ENCODE results near the gene MAGEA4. TPM values are rescaled to one million over a fixed set of nuclear protein-coding genes. Genes with fewer than 3 reads are reported as not detected.
A peak's percentile ranks its signal among the peaks of the same experiment; 100 is the strongest.
"Not testable (repeated sequence)": the region's sequence is repeated elsewhere in the genome, so short reads cannot be mapped to it uniquely, and the experiment has no call there.

Gene MAGEA4
- total RNA-seq, 6 experiments from 2014 or later = not detected

GRCh38 chrX:151899622-151900021 lies 13.1 kb upstream of the MAGEA4 start:
- H3K36me3 Mint-ChIP-seq (ENCODE audit: low read depth) = no peaks in the 10 kb centered on the region
- no peak overlapping the region for H3K27ac Mint-ChIP-seq
- H3K4me1 Mint-ChIP-seq (ENCODE audit: low read depth) = peaks cover 22% of the 10 kb centered on the region; the same call in 1 of the 2 replicates
- TF ChIP-seq CTCF (IDR thresholded peaks at IDR 0.05) = no peak
- no peak for DNase-seq
- H3K27me3 Mint-ChIP-seq (ENCODE audit: insufficient read depth) = no peaks in the 10 kb centered on the region; the same call in 1 of the 2 replicates
- H3K4me3 Mint-ChIP-seq = no peak overlapping the region; the same call in 1 of the 2 replicates
- H3K9me3 Mint-ChIP-seq = no peaks in the 10 kb centered on the region

GRCh38 chrX:151901826-151902225 lies 10.9 kb upstream of the MAGEA4 start:
- Mint-ChIP-seq H3K4me1 (ENCODE audit: low read depth) (peaks cover 22% of the 10 kb centered on the region; the same call in 1 of the 2 replicates), H3K9me3 (no peaks in the 10 kb centered on the region), H3K27me3 (ENCODE audit: insufficient read depth) (no peaks in the 10 kb centered on the region; the same call in 1 of the 2 replicates), H3K27ac (no peak overlapping the region), H3K36me3 (ENCODE audit: low read depth) (no peaks in the 10 kb centered on the region), H3K4me3 (no peak overlapping the region)
- TF ChIP-seq CTCF (IDR thresholded peaks at IDR 0.05) = no peak
- DNase-seq = peak; percentile 0

- Mint-ChIP-seq H3K9me3 (no peaks in the 10 kb centered on the region), H3K36me3 (ENCODE audit: low read depth) (no peaks in the 10 kb centered on the region), H3K27ac (peak overlapping the region; percentile 77; the same call in 1 of the 2 replicates), H3K4me1 (ENCODE audit: low read depth) (peaks cover 22% of the 10 kb centered on the region; the same call in 1 of the 2 replicates), H3K4me3 (no peak overlapping the region), H3K27me3 (ENCODE audit: insufficient read depth) (no peaks in the 10 kb centered on the region; the same call in 1 of the 2 replicates)
- peak; percentile 88 for DNase-seq
- TF ChIP-seq CTCF (IDR thresholded peaks at IDR 0.05) = no peak
These were observed 9.7 kb upstream of the MAGEA4 start for GRCh38 chrX:151902813-151903591.

- H3K36me3 Mint-ChIP-seq (ENCODE audit: low read depth) = no peaks in the 10 kb centered on the region
- TF ChIP-seq CTCF (IDR thresholded peaks at IDR 0.05) = no peak
- H3K9me3 Mint-ChIP-seq = no peaks in the 10 kb centered on the region
- no peak overlapping the region for H3K27ac Mint-ChIP-seq
- H3K4me3 Mint-ChIP-seq = no peak overlapping the region
- H3K4me1 Mint-ChIP-seq (ENCODE audit: low read depth) = peaks cover 14% of the 10 kb centered on the region; the same call in 1 of the 2 replicates
- no peak for DNase-seq
- H3K27me3 Mint-ChIP-seq (ENCODE audit: insufficient read depth) = no peaks in the 10 kb centered on the region; the same call in 1 of the 2 replicates
These were observed 7.7 kb upstream of the MAGEA4 start for GRCh38 chrX:151904989-151905388.

- no peaks in the 10 kb centered on the region for H3K4me1 Mint-ChIP-seq (ENCODE audit: low read depth)
- TF ChIP-seq CTCF (IDR thresholded peaks at IDR 0.05) = no peak
- peaks cover 2% of the 10 kb centered on the region; the same call in 1 of the 2 replicates for H3K27me3 Mint-ChIP-seq (ENCODE audit: insufficient read depth)
- no peaks in the 10 kb centered on the region for H3K9me3 Mint-ChIP-seq
- H3K4me3 Mint-ChIP-seq = no peak overlapping the region
- no peaks in the 10 kb centered on the region for H3K36me3 Mint-ChIP-seq (ENCODE audit: low read depth)
- H3K27ac Mint-ChIP-seq = no peak overlapping the region
- DNase-seq = no peak
These were observed 468 bp upstream of the MAGEA4 start for GRCh38 chrX:151912221-151912620.

- not testable (repeated sequence) for H3K9me3 Mint-ChIP-seq; H3K27me3 Mint-ChIP-seq (ENCODE audit: insufficient read depth); DNase-seq; H3K4me3 Mint-ChIP-seq; H3K36me3 Mint-ChIP-seq (ENCODE audit: low read depth); H3K27ac Mint-ChIP-seq; H3K4me1 Mint-ChIP-seq (ENCODE audit: low read depth)
These were observed 6.0 kb downstream of the MAGEA4 start for GRCh38 chrX:151918736-151919135.
